Suprapubic skin (tissue), 4 donors: ENCODE measurements around the gene PPP2R2C. TPM values are rescaled to one million over a fixed set of nuclear protein-coding genes. Genes with fewer than 3 reads are reported as not detected.

ENCODE experiments used
- DNase-seq, 2 donors: peaks; one replicate each; pipeline ENCODE4 v3.0.0-alpha.2; 2019; ENCODE audit warnings: low spot score in 2 of 2
- H3K27ac ChIP-seq: fragments of 200-600 bp; sonication (generic); one replicate; pipeline ENCODE4 v1.5.1; 2019
- H3K27me3 ChIP-seq: fragments of 200-600 bp; sonication (generic); one replicate; pipeline ENCODE4 v1.5.1; 2019
- H3K36me3 ChIP-seq: fragments of 200-600 bp; sonication (generic); one replicate; pipeline ENCODE4 v1.5.1; 2019
- H3K4me1 ChIP-seq: fragments of 200-600 bp; sonication (generic); one replicate; pipeline ENCODE4 v1.5.1; 2019
- H3K4me3 ChIP-seq: fragments of 200-600 bp; sonication (generic); one replicate; pipeline ENCODE4 v1.5.1; 2019; ENCODE audit warnings: mild to moderate bottlenecking
- H3K9me3 ChIP-seq: fragments of 200-600 bp; sonication (generic); one replicate; pipeline ENCODE4 v1.5.1; 2019
- CTCF ChIP-seq, 2 donors: fragments of 200-600 bp in 1 of 2; fragments of 450-650 bp in 1 of 2; sonication (generic) in 1 of 2; IDR thresholded peaks; one replicate each; pipeline ENCODE4 v1.5.1; 2016 to 2019; ENCODE audit warnings: antibody characterized with exemption in 2 of 2, mild to moderate bottlenecking in 1 of 2, moderate library complexity in 1 of 2
- EP300 ChIP-seq: sonication (generic); formaldehyde crosslinking; IDR thresholded peaks from one replicate; pipeline ENCODE4 v1.6.1; 2017; ENCODE audit warnings: antibody characterized with exemption
- POLR2A ChIP-seq, 2 donors: fragments of 450-650 bp; IDR thresholded peaks; one replicate each; pipeline ENCODE4 v1.6.1; 2017; ENCODE audit warnings: antibody characterized with exemption in 2 of 2, mild to moderate bottlenecking in 2 of 2, moderate library complexity in 2 of 2
- POLR2AphosphoS5 ChIP-seq, 3 donors: sonication (generic); formaldehyde crosslinking; IDR thresholded peaks; one replicate each; pipeline ENCODE4 v1.6.1; 2017; ENCODE audit warnings: antibody characterized with exemption in 3 of 3
- WGBS: methylation state at CpG from one replicate; pipeline ENCODE4 v1.1.5; 2018; 5-methylcytosine and 5-hydroxymethylcytosine counted together
- total RNA-seq, 4 donors: library from RNA; depleted of rRNA; stranded (reverse); fragments of >200 nt; gene quantifications; one replicate each; pipeline ENCODE4 v1.1.0, GENCODE V29; 2016

Gene PPP2R2C
- total RNA-seq, 4 donors from 2014 or later = 42.5 to 81.5 (median 61.0) TPM

DNA sequence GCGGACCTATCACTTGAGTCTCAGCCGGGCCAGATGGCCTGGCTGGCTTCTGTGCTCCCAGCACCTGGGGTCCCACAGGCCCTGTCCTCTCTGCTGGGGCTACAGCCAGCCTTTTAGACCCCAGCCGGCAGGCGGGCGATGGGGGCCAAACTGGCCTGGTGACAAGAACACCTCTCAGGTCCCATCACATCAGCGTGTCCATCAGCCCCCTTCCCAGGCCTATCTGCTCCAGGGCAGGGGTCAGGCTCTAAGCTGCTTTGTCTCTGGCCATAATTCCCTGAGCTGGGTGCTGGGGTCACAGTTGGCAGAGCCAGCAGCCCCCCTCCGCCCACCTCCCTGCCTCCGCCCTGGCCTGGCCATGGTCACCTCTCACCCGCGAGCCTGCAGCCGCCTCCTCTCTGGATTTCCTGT lies 77.7 kb downstream of the PPP2R2C start:
- no peak overlapping the region for H3K27ac ChIP-seq
- no peaks in the 10 kb centered on the region for H3K36me3 ChIP-seq
- no peaks in the 10 kb centered on the region for H3K4me1 ChIP-seq
- 92% methylated on average over 7 of the region's 11 CpGs for WGBS
- H3K27me3 ChIP-seq = peaks cover 25% of the 10 kb centered on the region
- H3K9me3 ChIP-seq = no peaks in the 10 kb centered on the region
- DNase-seq = no peak
- TF ChIP-seq CTCF (IDR thresholded peaks at IDR 0.05) = no peak
- TF ChIP-seq EP300 = no peak
- no peak for TF ChIP-seq POLR2AphosphoS5 (IDR thresholded peaks at IDR 0.05)
- no peak for TF ChIP-seq POLR2A (IDR thresholded peaks at IDR 0.05)
- no peak overlapping the region for H3K4me3 ChIP-seq

GRCh38 chr4:6393544-6394475 lies 78.6 kb downstream of the PPP2R2C start:
- no peak overlapping the region for H3K27ac ChIP-seq
- no peaks in the 10 kb centered on the region for H3K36me3 ChIP-seq
- peaks cover 21% of the 10 kb centered on the region for H3K27me3 ChIP-seq
- TF ChIP-seq POLR2A (IDR thresholded peaks at IDR 0.05) (no peak), POLR2AphosphoS5 (IDR thresholded peaks at IDR 0.05) (no peak), CTCF (IDR thresholded peaks at IDR 0.05) (no peak), EP300 (no peak)
- no peak for DNase-seq
- WGBS = 76% methylated on average over 15 of the region's 16 CpGs
- no peak overlapping the region for H3K4me3 ChIP-seq
- no peaks in the 10 kb centered on the region for H3K9me3 ChIP-seq
- no peaks in the 10 kb centered on the region for H3K4me1 ChIP-seq

- Histone ChIP-seq H3K27ac (no peak overlapping the region), H3K4me3 (no peak overlapping the region), H3K4me1 (no peaks in the 10 kb centered on the region), H3K27me3 (peaks cover 26% of the 10 kb centered on the region), H3K36me3 (no peaks in the 10 kb centered on the region), H3K9me3 (no peaks in the 10 kb centered on the region)
- TF ChIP-seq POLR2AphosphoS5 (IDR thresholded peaks at IDR 0.05) = no peak
- TF ChIP-seq POLR2A (IDR thresholded peaks at IDR 0.05) = no peak
- no peak for TF ChIP-seq EP300
- TF ChIP-seq CTCF (IDR thresholded peaks at IDR 0.05) = no peak
- 71% methylated on average over 6 of the region's 6 CpGs for WGBS
- DNase-seq = no peak
These were observed 79.3 kb downstream of the PPP2R2C start for GRCh38 chr4:6393066-6393465.

DNA sequence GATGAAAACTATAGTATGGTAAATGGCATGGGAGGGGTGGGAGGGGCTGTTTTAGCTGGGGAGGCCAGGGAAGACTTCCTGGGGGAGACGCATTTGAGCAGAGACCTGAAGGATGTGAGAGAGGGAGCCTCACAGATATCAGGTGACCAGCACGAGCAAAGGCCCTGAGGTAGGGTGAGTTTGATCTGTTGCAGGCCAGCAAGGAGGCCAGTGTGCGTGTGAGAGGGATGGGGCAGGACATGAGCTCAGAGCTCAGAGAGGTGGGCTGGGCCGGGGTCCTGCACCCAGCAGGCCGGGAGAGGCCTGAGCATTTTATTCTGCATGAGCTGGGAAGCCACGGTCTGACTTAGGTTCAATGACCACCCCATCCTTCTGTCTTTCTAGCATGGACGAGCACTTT lies 80.0 kb downstream of the PPP2R2C start:
- no peak for DNase-seq
- H3K9me3 ChIP-seq = no peaks in the 10 kb centered on the region
- H3K36me3 ChIP-seq = no peaks in the 10 kb centered on the region
- 88% methylated on average over 7 of the region's 7 CpGs for whole genome bisulfite sequencing
- H3K27ac ChIP-seq = no peak overlapping the region
- H3K27me3 ChIP-seq = peaks cover 23% of the 10 kb centered on the region
- TF ChIP-seq EP300 = no peak
- TF ChIP-seq POLR2A (IDR thresholded peaks at IDR 0.05) = no peak
- no peak for TF ChIP-seq CTCF (IDR thresholded peaks at IDR 0.05)
- no peak for TF ChIP-seq POLR2AphosphoS5 (IDR thresholded peaks at IDR 0.05)
- H3K4me3 ChIP-seq = no peak overlapping the region
- no peaks in the 10 kb centered on the region for H3K4me1 ChIP-seq

DNA sequence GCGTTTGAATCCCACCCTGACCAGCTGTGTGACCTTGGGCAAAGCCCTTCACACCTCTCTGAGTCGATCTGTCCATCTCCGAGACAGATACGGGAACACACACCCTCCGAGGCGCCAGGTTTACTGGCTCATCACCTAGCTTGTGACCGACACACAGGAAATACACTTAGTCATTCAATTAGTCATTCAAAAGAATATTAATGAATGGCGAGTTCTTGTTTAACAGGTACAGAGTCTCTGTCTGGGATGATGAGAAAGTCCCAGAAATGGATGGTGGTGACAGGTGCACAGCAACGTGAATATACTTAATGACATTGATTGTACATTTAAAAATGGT lies 80.6 kb downstream of the PPP2R2C start:
- peaks cover 18% of the 10 kb centered on the region for H3K27me3 ChIP-seq
- no peaks in the 10 kb centered on the region for H3K9me3 ChIP-seq
- no peak for TF ChIP-seq CTCF (IDR thresholded peaks at IDR 0.05)
- no peak for TF ChIP-seq POLR2AphosphoS5 (IDR thresholded peaks at IDR 0.05)
- TF ChIP-seq EP300 = no peak
- TF ChIP-seq POLR2A (IDR thresholded peaks at IDR 0.05) = no peak
- no peak overlapping the region for H3K4me3 ChIP-seq
- peak overlapping the region; percentile 63 for H3K27ac ChIP-seq
- DNase-seq = no peak
- H3K36me3 ChIP-seq = no peaks in the 10 kb centered on the region
- H3K4me1 ChIP-seq = no peaks in the 10 kb centered on the region
- 73% methylated on average over 9 of the region's 9 CpGs for WGBS
